ENCODE results near the gene RPTOR.

DNA sequence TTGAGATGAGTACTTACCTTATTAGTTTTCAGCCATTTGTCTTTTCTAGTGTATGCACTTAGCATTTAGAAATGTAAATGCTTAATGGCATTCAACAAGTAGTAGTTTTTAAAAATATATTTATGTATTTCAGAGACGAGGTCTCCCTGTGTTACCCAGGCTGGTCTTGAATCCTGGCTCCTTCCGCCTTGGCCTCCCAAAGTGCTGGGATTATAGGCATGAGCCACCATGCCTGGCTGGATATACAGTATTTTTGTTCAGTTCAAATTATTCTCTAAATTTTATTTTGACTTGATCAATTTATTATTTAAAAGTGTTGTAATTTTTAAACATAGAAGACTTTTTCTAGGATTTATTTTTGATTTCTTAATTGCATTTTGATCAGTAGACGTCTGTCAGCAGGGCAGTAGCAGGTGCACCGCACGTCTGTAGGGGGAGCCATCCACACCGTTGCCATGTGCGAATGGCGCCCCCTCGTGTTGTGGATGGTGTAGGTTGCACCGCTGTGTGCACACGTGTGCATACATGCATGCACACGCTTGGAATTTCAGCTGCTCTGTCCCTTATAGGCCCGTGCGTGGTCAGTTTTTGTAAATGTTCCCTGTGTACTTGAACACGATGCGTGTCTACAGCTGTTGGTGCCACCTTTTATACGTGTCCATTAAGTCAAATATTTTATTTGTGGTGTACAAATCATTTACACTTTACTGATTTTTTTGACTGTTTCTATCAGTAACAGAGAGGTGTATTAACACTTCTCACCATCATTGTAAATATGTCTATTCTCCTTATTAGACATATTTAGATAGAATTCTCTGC, 30.6 kb downstream of the RPTOR start:
- TF ChIP-seq, protein P1, sequence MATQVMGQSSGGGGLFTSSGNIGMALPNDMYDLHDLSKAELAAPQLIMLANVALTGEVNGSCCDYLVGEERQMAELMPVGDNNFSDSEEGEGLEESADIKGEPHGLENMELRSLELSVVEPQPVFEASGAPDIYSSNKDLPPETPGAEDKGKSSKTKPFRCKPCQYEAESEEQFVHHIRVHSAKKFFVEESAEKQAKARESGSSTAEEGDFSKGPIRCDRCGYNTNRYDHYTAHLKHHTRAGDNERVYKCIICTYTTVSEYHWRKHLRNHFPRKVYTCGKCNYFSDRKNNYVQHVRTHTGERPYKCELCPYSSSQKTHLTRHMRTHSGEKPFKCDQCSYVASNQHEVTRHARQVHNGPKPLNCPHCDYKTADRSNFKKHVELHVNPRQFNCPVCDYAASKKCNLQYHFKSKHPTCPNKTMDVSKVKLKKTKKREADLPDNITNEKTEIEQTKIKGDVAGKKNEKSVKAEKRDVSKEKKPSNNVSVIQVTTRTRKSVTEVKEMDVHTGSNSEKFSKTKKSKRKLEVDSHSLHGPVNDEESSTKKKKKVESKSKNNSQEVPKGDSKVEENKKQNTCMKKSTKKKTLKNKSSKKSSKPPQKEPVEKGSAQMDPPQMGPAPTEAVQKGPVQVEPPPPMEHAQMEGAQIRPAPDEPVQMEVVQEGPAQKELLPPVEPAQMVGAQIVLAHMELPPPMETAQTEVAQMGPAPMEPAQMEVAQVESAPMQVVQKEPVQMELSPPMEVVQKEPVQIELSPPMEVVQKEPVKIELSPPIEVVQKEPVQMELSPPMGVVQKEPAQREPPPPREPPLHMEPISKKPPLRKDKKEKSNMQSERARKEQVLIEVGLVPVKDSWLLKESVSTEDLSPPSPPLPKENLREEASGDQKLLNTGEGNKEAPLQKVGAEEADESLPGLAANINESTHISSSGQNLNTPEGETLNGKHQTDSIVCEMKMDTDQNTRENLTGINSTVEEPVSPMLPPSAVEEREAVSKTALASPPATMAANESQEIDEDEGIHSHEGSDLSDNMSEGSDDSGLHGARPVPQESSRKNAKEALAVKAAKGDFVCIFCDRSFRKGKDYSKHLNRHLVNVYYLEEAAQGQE (IDR thresholded peaks at IDR 0.05; ENCODE audit: insufficient replicate concordance, low read depth), result no peak
- TF ChIP-seq, protein P2, sequence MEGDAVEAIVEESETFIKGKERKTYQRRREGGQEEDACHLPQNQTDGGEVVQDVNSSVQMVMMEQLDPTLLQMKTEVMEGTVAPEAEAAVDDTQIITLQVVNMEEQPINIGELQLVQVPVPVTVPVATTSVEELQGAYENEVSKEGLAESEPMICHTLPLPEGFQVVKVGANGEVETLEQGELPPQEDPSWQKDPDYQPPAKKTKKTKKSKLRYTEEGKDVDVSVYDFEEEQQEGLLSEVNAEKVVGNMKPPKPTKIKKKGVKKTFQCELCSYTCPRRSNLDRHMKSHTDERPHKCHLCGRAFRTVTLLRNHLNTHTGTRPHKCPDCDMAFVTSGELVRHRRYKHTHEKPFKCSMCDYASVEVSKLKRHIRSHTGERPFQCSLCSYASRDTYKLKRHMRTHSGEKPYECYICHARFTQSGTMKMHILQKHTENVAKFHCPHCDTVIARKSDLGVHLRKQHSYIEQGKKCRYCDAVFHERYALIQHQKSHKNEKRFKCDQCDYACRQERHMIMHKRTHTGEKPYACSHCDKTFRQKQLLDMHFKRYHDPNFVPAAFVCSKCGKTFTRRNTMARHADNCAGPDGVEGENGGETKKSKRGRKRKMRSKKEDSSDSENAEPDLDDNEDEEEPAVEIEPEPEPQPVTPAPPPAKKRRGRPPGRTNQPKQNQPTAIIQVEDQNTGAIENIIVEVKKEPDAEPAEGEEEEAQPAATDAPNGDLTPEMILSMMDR (IDR thresholded peaks at IDR 0.05; ENCODE audit: insufficient read depth, low read length), result peak; percentile 100
- no peak for TF ChIP-seq SPI1 (IDR thresholded peaks at IDR 0.05; ENCODE audit: borderline replicate concordance, low read depth)
